A673 (cell line): Measurements from ENCODE around the gene CNIH2.

Experiments
- EZH2 ChIP-seq: fragments of 200-600 bp; sonication (generic); IDR thresholded peaks from 2 replicates; pipeline ENCODE4 v1.6.1; 2017; ENCODE audit warnings: borderline replicate concordance, low read depth, mild to moderate bottlenecking, mixed read lengths, antibody characterized with exemption, low read length; ENCODE audit not compliant: poor library complexity, severe bottlenecking
- TF ChIP-seq, protein P1 (sequence below): fragments of 300-800, 200-600 bp; sonication (generic); conservative IDR thresholded peaks from 2 replicates; pipeline ENCODE4 v1.5.1; 2017; ENCODE audit warnings: low read depth, mild to moderate bottlenecking, antibody characterized with exemption, low read length, moderate library complexity, mixed read lengths

DNA sequence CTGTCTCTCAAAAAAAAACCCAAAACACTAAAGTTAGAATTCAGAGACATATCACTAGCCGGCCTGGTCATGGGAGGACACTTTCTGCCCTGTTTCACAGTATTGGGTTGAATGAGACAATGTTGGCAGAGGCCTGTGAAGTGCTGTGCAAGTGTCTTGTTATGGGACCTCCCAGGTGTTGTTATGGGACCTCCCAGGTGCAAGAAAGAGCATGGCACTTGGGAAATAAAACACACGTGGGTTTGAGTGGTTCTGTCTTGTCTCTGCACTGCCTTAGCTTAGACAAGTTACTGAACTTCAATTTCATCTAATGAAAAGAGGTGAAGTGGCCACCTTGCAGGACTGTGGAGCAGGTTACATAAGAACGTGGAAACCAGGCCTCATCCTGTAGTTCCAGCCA is 38.5 kb upstream of the CNIH2 start:
- TF ChIP-seq, protein P1, sequence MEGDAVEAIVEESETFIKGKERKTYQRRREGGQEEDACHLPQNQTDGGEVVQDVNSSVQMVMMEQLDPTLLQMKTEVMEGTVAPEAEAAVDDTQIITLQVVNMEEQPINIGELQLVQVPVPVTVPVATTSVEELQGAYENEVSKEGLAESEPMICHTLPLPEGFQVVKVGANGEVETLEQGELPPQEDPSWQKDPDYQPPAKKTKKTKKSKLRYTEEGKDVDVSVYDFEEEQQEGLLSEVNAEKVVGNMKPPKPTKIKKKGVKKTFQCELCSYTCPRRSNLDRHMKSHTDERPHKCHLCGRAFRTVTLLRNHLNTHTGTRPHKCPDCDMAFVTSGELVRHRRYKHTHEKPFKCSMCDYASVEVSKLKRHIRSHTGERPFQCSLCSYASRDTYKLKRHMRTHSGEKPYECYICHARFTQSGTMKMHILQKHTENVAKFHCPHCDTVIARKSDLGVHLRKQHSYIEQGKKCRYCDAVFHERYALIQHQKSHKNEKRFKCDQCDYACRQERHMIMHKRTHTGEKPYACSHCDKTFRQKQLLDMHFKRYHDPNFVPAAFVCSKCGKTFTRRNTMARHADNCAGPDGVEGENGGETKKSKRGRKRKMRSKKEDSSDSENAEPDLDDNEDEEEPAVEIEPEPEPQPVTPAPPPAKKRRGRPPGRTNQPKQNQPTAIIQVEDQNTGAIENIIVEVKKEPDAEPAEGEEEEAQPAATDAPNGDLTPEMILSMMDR = no peak
- no peak for TF ChIP-seq EZH2
